Stimulated activated CD8-positive, alpha-beta memory T cell treated with anti-CD3 and anti-CD28 coated beads, Interleukin-4, amount 100 ng/mL, for 48 hours (primary cell): Measurements from ENCODE around the gene PA2G4.

Source experiments
- DNase-seq: peaks from one replicate; pipeline ENCODE4 v3.0.0-alpha.2; 2020

The PA2G4 gene

GRCh38 chr12:56127485-56127887, 23.1 kb downstream of the PA2G4 start:
- no peak for DNase-seq

GRCh38 chr12:56127888-56128669, 23.7 kb downstream of the PA2G4 start, which contains the start of gene ESYT1:
Gene ESYT1 (plus strand): TSS chr12:56128267. CDS start chr12:56128320, 53 bp downstream.
- peak; percentile 96 for DNase-seq

GRCh38 chr12:56128670-56129205, 24.4 kb downstream of the PA2G4 start:
- DNase-seq, result no peak

- peak; percentile 83 for DNase-seq
These were observed 25.0 kb downstream of the PA2G4 start for GRCh38 chr12:56129206-56129941.

GRCh38 chr12:56129942-56130495, 25.7 kb downstream of the PA2G4 start:
- no peak for DNase-seq

- DNase-seq, result no peak
These were observed 26.5 kb downstream of the PA2G4 start for GRCh38 chr12:56130876-56131275.

- no peak for DNase-seq
These were observed 30.5 kb downstream of the PA2G4 start for GRCh38 chr12:56134897-56135296.

DNA sequence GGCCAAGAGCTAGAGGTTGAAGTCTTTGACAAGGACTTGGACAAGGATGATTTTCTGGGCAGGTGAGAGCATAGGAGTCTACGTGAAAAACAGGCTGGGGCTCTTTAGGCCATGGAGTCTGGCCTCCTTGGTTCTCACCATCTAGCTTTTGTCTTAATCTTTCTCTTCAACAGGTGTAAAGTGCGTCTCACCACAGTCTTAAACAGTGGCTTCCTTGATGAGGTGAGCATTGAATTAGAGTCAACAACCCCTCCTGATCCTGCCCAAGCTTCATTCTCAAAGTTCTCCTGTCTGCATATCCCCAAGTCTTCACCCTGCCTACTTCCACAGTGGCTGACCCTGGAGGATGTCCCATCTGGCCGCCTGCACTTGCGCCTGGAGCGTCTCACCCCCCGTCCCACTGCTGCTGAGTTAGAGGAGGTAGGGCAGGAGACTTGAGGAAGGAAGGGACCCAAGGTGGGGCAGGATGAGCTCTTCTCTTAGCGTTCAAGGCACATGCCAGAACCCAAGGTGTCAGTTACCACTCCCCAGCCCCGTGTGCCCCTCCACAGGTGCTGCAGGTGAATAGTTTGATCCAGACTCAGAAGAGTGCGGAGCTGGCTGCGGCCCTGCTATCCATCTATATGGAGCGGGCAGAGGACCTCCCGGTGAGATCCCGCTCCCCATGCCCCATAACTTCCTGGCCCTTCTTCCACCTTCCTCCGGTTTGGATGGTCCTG, 33.7 kb downstream of the PA2G4 start:
- no peak for DNase-seq

DNA sequence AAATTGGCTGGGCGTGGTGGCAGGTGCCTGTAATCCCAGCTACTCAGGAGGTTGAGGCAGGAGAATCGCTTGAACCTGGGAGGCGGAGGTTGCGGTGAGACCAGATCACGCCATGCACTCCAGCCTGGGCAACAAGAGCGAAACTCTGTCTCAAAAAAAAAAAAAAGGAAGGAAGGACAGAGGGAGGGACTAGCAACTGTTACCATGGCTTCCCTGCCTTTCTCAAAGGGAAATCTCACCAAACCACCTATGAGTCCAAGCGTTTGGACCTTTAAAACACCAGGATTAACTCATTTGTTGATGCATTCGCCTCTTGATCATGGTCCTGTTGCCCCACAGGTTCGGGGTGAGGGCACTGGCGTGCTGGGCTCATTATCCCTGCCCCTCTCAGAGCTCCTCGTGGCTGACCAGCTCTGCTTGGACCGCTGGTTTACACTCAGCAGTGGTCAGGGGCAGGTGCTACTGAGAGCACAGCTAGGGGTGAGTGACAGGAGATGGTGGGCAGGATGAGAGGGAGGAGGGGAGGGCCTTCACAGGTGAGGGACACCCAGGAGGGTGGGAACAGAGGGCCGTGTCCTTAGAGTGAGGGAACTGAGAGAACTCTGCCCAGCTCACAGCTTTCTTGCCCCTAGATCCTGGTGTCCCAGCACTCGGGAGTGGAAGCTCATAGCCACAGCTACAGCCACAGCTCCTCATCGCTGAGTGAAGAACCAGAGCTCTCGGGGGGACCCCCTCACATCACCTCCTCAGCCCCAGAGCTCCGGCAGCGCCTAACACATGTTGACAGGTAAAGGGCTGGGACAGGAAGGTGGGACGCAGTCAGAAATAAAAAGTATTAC, 37.8 kb downstream of the PA2G4 start:
- DNase-seq, result no peak

- DNase-seq, result no peak
These were observed 38.9 kb downstream of the PA2G4 start for GRCh38 chr12:56143217-56143616.

GRCh38 chr12:56143870-56144269, 39.5 kb downstream of the PA2G4 start:
- DNase-seq, result no peak

DNA sequence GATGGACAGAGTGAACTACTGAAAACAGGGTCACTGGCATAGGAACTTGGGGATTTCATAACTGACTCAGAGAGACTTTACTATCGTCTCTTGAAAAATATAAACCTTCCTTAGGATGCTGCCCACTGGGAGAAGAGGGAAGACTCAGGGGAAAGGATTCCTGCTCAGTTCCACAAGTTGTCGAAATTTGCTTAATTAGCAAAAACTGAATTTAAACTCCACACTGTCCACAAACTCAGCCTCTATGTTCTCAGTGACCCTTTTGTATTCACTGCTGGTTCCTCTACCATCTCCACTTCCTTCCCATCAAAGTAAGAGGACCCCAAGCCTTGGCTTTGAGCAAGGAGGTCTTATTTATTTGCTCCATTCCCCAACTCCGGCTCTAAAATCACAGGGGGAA, 40.9 kb downstream of the PA2G4 start:
- DNase-seq, result no peak

GRCh38 chr12:56146492-56147460, 42.4 kb downstream of the PA2G4 start:
- no peak for DNase-seq

GRCh38 chr12:56150563-56150962, 46.2 kb downstream of the PA2G4 start:
- no peak for DNase-seq

- DNase-seq, result peak; percentile 78
These were observed 47.3 kb downstream of the PA2G4 start for GRCh38 chr12:56151672-56152131.

- DNase-seq, result peak; percentile 95
These were observed 47.9 kb downstream of the PA2G4 start, which contains the start of gene MYL6B for GRCh38 chr12:56152132-56152755. Gene MYL6B (plus strand): TSS chr12:56152587. CDS start chr12:56153919, 1,332 bp downstream.

GRCh38 chr12:56152756-56153677, 48.7 kb downstream of the PA2G4 start:
- no peak for DNase-seq

GRCh38 chr12:56153678-56154065, 49.3 kb downstream of the PA2G4 start:
- DNase-seq, result no peak

DNA sequence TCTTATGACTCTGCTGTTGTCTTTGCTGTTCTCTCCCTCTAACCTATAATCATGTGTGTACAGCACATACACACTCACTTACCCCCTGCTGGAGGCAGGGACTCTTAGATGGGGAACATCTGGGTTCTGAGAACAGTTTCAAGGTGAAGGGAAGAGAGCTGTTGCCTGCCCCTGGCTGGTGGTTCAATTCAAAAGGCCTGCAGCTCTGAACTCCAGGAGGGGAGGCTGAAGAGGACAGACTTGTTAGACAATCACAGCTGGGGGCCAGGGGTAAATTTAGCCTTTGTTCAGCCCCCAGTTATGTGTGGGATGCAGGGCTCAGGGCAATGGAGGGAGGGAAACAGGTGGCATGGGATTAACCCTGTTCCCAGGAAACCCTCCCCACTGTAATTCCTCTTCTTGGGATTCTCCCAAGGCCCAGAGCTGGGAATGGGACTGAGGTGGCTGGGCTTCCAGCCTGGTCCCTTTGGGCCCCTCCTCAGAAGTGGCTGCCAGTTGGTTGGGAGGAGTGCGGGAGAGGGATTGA, 50.0 kb downstream of the PA2G4 start:
- no peak for DNase-seq
